A673 (cell line): Measurements from ENCODE around the gene OLFML1. TPM values are rescaled to one million over a fixed set of nuclear protein-coding genes. Genes with fewer than 3 reads are reported as not detected.

Experiments used
- BruUV-seq: library from RNA; stranded (reverse); fragments of 400-500 nt; replicated peaks from 2 replicates; lab custom pipeline; 2021; lab: Mats Ljungman, UMichigan
- CTCF ChIA-PET: fragments of 300-600 bp; sonication (Branson Sonifier 250); formaldehyde crosslinking; loops from one replicate; lab custom pipeline; 2022; ENCODE audit warnings: antibody characterized with exemption; lab: Charles Lee
- POLR2A ChIA-PET: fragments of 300-600 bp; sonication (Branson Sonifier 250); formaldehyde crosslinking; loops from one replicate; lab custom pipeline; 2022; ENCODE audit warnings: antibody characterized with exemption; ENCODE audit not compliant: low non-redundant PET; lab: Charles Lee
- DNase-seq: peaks from one replicate; pipeline ENCODE4 v3.0.0-alpha.2; 2015; ENCODE audit warnings: low spot score
- H3K27ac ChIP-seq: fragments of 200-600 bp; sonication (generic); 2 replicates; pipeline ENCODE4 v1.5.1; 2016; ENCODE audit warnings: mixed run types, low read depth, mild to moderate bottlenecking, mixed read lengths, antibody characterized with exemption, low read length; ENCODE audit not compliant: poor library complexity, severe bottlenecking
- H3K27me3 ChIP-seq: fragments of 200-600 bp; sonication (generic); replicated peaks from 2 replicates; pipeline ENCODE4 v1.6.1; 2017; ENCODE audit warnings: mixed run types, low read depth, mild to moderate bottlenecking, mixed read lengths, antibody characterized with exemption, low read length; ENCODE audit not compliant: insufficient read depth, poor library complexity
- H3K36me3 ChIP-seq: fragments of 200-600 bp; sonication (generic); 2 replicates; pipeline ENCODE4 v1.6.1; 2016; ENCODE audit warnings: mixed run types, mild to moderate bottlenecking, mixed read lengths, antibody characterized with exemption, low read length; ENCODE audit not compliant: insufficient read depth, poor library complexity, severe bottlenecking
- H3K4me1 ChIP-seq: fragments of 200-600 bp; sonication (generic); 2 replicates; pipeline ENCODE4 v1.6.1; 2017; ENCODE audit warnings: mixed run types, mild to moderate bottlenecking, mixed read lengths, antibody characterized with exemption, low read length; ENCODE audit not compliant: insufficient read depth, poor library complexity, severe bottlenecking
- H3K4me3 ChIP-seq: fragments of 200-600 bp; sonication (generic); 2 replicates; pipeline ENCODE4 v1.5.1; 2016; ENCODE audit warnings: low read depth, mixed run types, mild to moderate bottlenecking, mixed read lengths, low read length; ENCODE audit not compliant: poor library complexity, severe bottlenecking
- H3K9me3 ChIP-seq: fragments of 200-600 bp; sonication (generic); 2 replicates; pipeline ENCODE4 v1.6.1; 2016; ENCODE audit warnings: mixed run types, low read depth, mild to moderate bottlenecking, mixed read lengths, antibody characterized with exemption, low read length; ENCODE audit not compliant: poor library complexity, severe bottlenecking
- EZH2 ChIP-seq: fragments of 200-600 bp; sonication (generic); IDR thresholded peaks from 2 replicates; pipeline ENCODE4 v1.6.1; 2017; ENCODE audit warnings: borderline replicate concordance, low read depth, mild to moderate bottlenecking, mixed read lengths, antibody characterized with exemption, low read length; ENCODE audit not compliant: poor library complexity, severe bottlenecking
- intact Hi-C: fragments of 100-400 bp; cut with micrococcal nuclease; formaldehyde crosslinking; loops from one replicate; pipeline ENCODE4 v1.10.0; 2022; ENCODE audit not compliant: unreplicated experiment
- total RNA-seq: library from RNA; stranded (reverse); gene quantifications from 2 replicates; pipeline ENCODE4 v1.2.3, GENCODE V29; 2021
- TF ChIP-seq, protein P1 (sequence below): fragments of 300-800, 200-600 bp; sonication (generic); conservative IDR thresholded peaks from 2 replicates; pipeline ENCODE4 v1.5.1; 2017; ENCODE audit warnings: low read depth, mild to moderate bottlenecking, antibody characterized with exemption, low read length, moderate library complexity, mixed read lengths

OLFML1 gene
- total RNA-seq, 1 experiment from 2014 or later: not detected

DNA sequence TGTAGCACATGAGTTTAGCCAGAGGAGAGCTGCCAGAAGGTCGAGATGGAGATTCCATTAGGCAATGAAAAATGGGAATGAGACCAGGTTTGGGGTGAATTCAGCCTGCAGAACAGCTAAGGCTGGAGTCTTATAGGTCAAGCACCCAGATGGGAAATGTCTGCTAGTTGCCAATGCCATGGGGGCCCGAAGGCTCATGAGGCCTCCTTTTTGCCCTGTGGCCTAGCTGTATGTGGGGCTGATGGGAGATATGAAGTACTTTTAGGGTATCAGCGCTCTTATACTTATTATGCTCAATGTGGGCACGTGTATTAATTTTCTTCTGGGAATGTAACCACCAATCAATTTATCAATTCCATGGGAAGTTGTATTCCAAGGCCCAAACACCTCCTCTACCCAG, 37.2 kb downstream of the OLFML1 start:
- Histone ChIP-seq H3K36me3 (no peaks in the 10 kb centered on the region), H3K27me3 (no peaks in the 10 kb centered on the region), H3K9me3 (no peaks in the 10 kb centered on the region), H3K27ac (no peak overlapping the region), H3K4me1 (no peaks in the 10 kb centered on the region), H3K4me3 (no peak overlapping the region)
- TF ChIP-seq EZH2: no peak
- TF ChIP-seq, protein P1, sequence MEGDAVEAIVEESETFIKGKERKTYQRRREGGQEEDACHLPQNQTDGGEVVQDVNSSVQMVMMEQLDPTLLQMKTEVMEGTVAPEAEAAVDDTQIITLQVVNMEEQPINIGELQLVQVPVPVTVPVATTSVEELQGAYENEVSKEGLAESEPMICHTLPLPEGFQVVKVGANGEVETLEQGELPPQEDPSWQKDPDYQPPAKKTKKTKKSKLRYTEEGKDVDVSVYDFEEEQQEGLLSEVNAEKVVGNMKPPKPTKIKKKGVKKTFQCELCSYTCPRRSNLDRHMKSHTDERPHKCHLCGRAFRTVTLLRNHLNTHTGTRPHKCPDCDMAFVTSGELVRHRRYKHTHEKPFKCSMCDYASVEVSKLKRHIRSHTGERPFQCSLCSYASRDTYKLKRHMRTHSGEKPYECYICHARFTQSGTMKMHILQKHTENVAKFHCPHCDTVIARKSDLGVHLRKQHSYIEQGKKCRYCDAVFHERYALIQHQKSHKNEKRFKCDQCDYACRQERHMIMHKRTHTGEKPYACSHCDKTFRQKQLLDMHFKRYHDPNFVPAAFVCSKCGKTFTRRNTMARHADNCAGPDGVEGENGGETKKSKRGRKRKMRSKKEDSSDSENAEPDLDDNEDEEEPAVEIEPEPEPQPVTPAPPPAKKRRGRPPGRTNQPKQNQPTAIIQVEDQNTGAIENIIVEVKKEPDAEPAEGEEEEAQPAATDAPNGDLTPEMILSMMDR: no peak
- ChIA-PET CTCF (no interaction called here), POLR2A (no interaction called here)
- no peak for DNase-seq
- intact Hi-C loops: no loop called here
- no TSS peak for BruUV-seq

DNA sequence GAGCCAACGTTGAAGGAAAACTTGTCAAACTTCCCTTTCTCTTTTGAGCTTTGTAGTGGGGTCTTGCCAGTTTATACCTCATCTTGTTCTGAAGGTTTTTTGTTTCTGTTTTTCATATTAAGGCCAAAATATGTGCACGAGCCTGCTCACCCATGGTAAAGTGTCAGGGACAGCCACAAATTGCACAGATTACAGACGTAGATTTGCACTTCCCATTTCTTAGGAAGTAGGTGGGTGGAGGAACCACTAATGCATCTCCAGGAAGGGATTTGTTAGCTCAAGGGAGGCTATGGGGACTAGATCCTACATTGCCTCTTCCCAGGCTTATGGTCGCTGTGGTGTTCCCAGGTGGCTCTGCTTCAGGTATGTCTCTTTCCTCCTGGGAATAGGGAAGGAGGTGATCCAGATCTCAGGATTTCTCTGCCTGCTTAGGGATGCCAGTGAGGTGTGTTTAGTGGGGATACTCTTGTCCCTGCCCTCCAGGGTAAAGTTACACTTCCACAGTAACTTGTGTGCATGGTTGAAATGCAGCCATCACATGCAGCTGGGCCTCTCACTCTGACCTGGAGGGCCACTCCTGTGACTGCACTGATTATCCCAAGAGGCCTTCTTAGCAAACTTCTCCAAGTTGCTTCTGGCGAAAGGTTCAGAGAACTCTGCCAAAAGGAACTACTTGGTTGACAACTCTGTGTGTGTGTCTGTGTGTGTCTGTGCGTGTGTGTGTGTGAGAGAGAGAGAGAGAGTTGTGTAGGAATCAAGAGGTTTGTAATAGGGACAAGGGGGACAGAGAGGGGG, 38.3 kb downstream of the OLFML1 start:
- intact Hi-C loops: no loop called here
- Histone ChIP-seq H3K27me3 (no peaks in the 10 kb centered on the region), H3K27ac (no peak overlapping the region), H3K4me1 (no peaks in the 10 kb centered on the region), H3K9me3 (no peaks in the 10 kb centered on the region), H3K36me3 (no peaks in the 10 kb centered on the region), H3K4me3 (no peak overlapping the region)
- DNase-seq: no peak
- POLR2A ChIA-PET: no interaction called here
- no peak for TF ChIP-seq EZH2
- TF ChIP-seq, protein P1: no peak
- CTCF ChIA-PET: no interaction called here
- no TSS peak for BruUV-seq

DNA sequence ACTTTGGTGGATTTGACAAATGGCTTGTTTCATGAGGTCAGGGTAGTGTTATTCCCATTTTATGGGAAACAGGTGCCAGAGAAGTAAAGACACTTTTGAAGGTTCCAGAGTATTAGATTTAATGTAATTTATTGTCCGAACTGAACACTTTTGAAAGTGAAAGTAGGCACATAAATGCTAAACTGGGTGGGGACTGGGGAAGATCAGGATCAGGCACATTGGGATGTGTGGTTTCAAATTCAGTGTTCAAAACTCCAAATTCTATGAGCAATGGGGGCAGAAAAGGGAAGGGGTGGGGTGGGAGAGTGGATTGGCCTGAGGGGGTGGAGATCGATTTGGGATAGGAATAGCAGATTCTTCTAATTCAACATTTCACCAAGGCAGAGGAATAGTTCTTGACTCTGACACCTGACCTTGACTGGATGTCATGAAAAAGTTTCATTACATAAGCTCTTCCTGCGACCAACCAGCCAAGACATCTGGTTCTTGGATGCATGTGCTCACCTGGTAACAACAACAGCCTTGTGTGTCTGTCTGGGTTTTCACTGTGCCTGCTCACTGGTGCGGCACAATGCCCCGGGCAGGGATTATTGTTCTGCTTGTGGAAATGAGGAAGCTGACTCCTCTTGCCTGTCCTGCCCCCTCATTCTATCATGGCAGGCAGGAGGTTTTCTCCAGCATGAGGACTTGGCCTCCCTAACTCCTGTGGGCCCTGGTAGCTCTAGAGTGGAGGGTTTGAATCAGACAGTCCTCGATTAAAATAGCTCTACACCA, 39.3 kb downstream of the OLFML1 start:
- H3K27me3 ChIP-seq: no peaks in the 10 kb centered on the region
- ChIA-PET POLR2A (no interaction called here), CTCF (no interaction called here)
- H3K27ac ChIP-seq: no peak overlapping the region
- TF ChIP-seq, protein P1: no peak
- TF ChIP-seq EZH2: no peak
- BruUV-seq: no TSS peak
- no peaks in the 10 kb centered on the region for H3K36me3 ChIP-seq
- intact Hi-C loops: no loop called here
- no peaks in the 10 kb centered on the region for H3K4me1 ChIP-seq
- no peak for DNase-seq
- H3K4me3 ChIP-seq: no peak overlapping the region
- no peaks in the 10 kb centered on the region for H3K9me3 ChIP-seq
